Measurements from ENCODE around the gene SAMHD1. TPM values are rescaled to one million over a fixed set of nuclear protein-coding genes. Genes with fewer than 3 reads are reported as not detected.

Gene SAMHD1
- total RNA-seq, 4 donors from 2014 or later, result 373 to 639 (median 471) TPM

DNA sequence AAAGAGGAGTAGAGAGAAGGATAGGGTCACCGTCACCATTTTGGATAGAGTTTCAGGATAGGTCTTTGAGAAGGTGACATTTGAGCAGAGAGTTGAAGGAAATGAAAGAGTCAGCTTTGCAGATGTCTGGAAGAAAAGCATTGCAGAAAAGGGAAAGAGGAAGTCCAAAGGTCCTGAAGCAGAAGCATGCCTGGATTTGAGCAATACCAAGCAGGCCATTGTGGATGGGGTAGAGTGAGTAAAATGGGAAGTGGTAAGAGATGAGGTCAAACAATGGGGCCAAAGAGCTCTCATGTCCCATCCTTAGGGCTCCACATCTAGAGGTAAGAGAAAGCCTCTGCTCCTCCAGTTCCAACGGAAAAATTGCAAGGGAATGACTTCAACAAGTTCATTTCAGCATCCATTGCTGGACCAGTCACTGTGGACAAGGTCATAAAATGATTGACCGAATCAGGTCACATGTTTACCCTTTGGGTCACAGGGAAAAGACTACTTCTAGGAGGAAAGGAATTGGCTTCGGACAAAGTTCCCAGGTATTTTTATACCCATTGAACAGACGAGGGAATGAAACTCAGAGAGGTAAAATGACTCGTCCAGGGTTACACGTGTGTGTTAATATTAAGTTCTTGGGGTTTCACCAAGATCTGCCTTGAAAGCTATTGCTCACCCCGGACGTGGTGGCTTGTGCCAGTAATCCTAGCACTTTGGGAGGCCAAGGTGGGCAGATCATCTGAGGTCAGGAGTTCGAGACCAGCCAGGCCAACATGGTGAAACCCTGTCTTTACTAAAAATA, 6.6 kb upstream of the SAMHD1 start:
- Histone ChIP-seq H3K36me3 (no peaks in the 10 kb centered on the region), H3K4me1 (peaks cover 0 to 31% (median 16%) of the 10 kb centered on the region in 4 donors), H3K9me3 (no peaks in the 10 kb centered on the region), H3K27me3 (no peaks in the 10 kb centered on the region), H3K27ac (replicated peaks in 1 of 4) (peak overlapping the region in 2 of 4 donors; percentile 13 to 69), H3K4me3 (no peak overlapping the region)
- intact Hi-C loops (cut with DNase I), result no loop called here
- TF ChIP-seq EP300 (IDR thresholded peaks at IDR 0.05) (no peak), POLR2A (IDR thresholded peaks at IDR 0.05; ENCODE audit: low read depth) (no peak), POLR2AphosphoS5 (IDR thresholded peaks at IDR 0.05) (no peak)
- TF ChIP-seq, protein P1, sequence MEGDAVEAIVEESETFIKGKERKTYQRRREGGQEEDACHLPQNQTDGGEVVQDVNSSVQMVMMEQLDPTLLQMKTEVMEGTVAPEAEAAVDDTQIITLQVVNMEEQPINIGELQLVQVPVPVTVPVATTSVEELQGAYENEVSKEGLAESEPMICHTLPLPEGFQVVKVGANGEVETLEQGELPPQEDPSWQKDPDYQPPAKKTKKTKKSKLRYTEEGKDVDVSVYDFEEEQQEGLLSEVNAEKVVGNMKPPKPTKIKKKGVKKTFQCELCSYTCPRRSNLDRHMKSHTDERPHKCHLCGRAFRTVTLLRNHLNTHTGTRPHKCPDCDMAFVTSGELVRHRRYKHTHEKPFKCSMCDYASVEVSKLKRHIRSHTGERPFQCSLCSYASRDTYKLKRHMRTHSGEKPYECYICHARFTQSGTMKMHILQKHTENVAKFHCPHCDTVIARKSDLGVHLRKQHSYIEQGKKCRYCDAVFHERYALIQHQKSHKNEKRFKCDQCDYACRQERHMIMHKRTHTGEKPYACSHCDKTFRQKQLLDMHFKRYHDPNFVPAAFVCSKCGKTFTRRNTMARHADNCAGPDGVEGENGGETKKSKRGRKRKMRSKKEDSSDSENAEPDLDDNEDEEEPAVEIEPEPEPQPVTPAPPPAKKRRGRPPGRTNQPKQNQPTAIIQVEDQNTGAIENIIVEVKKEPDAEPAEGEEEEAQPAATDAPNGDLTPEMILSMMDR (IDR thresholded peaks at IDR 0.05), result no peak
- DNase-seq (ENCODE audit: extremely low spot score), result no peak
- 86% methylated on average over 10 of the region's 10 CpGs for WGBS

DNA sequence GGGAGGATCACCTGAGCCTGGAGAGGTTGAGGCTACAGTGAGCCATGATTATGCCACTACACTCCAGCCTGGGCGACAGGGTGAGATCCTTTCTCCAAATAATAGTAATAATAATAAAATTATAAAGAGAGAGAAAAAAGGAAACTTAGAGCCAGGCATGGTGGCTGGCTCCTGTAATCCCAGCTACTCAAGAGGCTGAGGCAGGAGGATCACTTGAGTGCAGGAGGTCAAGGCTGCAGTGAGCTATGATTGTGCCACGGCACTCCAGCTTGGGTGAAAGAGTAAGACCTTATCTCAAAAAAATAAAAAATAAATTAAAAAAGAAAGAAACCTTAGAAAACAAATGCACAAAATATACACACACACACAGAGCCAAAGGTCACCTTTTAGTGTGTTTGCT, 5.2 kb upstream of the SAMHD1 start:
- H3K4me3 ChIP-seq, result no peak overlapping the region
- TF ChIP-seq, protein P1 (IDR thresholded peaks at IDR 0.05), result no peak
- no peak for TF ChIP-seq EP300 (IDR thresholded peaks at IDR 0.05)
- TF ChIP-seq POLR2A (IDR thresholded peaks at IDR 0.05; ENCODE audit: low read depth), result no peak
- TF ChIP-seq POLR2AphosphoS5 (IDR thresholded peaks at IDR 0.05), result no peak
- DNase-seq (ENCODE audit: extremely low spot score), result no peak
- no peak overlapping the region for H3K27ac ChIP-seq (replicated peaks in 1 of 4)
- H3K4me1 ChIP-seq, result peaks cover 0 to 38% (median 23%) of the 10 kb centered on the region in 4 donors
- intact Hi-C loops (cut with DNase I), result no loop called here
- 88% methylated on average over 2 of the region's 2 CpGs for WGBS
- H3K36me3 ChIP-seq, result no peaks in the 10 kb centered on the region
- H3K9me3 ChIP-seq, result no peaks in the 10 kb centered on the region
- H3K27me3 ChIP-seq, result no peaks in the 10 kb centered on the region

DNA sequence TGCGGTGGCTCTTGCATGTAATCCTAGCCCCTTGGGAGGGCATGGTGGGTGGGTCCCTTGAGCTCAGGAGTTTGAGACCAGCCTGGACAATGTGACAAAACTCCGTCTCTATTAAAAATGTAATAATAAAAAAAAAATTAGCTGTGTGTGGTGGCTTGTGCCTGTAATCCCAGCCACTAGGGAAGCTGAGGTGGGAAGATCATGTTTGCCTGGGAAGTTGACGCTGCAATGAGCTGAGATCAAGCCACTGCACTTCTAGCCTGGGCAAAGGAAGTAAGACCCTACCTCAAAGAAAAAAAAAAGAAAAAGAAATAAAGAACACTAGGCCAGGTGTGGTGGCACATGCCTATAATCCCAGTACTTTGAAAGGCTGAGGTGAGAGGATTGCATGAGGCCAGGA, 4.5 kb upstream of the SAMHD1 start:
- intact Hi-C loops (cut with DNase I), result no loop called here
- no peak overlapping the region for H3K4me3 ChIP-seq
- TF ChIP-seq EP300 (IDR thresholded peaks at IDR 0.05) (no peak), POLR2AphosphoS5 (IDR thresholded peaks at IDR 0.05) (no peak), POLR2A (IDR thresholded peaks at IDR 0.05; ENCODE audit: low read depth) (no peak)
- TF ChIP-seq, protein P1 (IDR thresholded peaks at IDR 0.05), result no peak
- H3K27me3 ChIP-seq, result no peaks in the 10 kb centered on the region
- H3K4me1 ChIP-seq, result peaks cover 0 to 38% (median 23%) of the 10 kb centered on the region in 4 donors
- H3K36me3 ChIP-seq, result no peaks in the 10 kb centered on the region
- no peaks in the 10 kb centered on the region for H3K9me3 ChIP-seq
- no peak for DNase-seq (ENCODE audit: extremely low spot score)
- no peak overlapping the region for H3K27ac ChIP-seq (replicated peaks in 1 of 4)
- 90% methylated on average over 3 of the region's 3 CpGs for WGBS

DNA sequence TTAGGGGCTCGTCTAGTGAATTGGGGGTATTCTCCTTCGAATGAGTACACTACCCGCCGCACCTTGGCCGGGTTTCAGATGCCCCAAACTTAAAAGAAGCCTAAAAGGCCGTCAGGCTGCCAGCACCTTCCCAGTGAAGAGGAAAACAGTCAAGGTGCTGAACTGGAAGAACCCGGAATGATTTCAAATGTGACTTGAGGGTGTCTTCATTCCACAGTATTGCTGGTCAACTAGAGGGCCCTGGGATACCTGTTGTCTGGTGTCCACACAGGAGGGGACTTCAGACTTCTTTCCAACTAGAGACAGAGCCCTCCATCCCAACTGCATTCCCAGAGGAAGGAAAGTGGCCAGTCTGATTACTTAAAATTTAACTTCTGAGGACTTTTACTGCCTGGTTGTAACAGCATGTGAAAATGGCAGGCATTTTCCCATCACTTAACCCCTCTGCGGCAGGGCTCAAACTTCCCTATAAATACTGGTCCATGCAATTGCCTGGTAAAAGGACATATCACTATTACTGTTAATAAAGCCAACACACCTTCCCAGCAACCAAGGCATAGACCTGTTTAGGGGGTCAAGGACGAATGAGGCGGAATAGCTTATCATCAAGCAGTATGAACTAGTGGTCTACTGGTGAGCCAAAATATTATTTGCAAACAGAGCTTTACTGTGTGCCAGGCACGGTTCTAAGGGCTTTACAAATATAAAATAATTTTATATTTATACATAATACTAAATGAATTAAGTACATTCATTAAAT, 651 bp upstream of the SAMHD1 start:
- Histone ChIP-seq H3K27ac (replicated peaks in 1 of 4) (peak overlapping the region; percentile 95 to 97 (median 96)), H3K4me1 (peaks cover 24 to 58% (median 46%) of the 10 kb centered on the region in 4 donors), H3K36me3 (peaks cover 0 to 11% (median 0%) of the 10 kb centered on the region in 4 donors), H3K4me3 (peak overlapping the region; percentile 75 to 100 (median 88)), H3K9me3 (no peaks in the 10 kb centered on the region), H3K27me3 (no peaks in the 10 kb centered on the region)
- intact Hi-C loops (cut with DNase I), result no loop called here
- WGBS, result 35% methylated on average over 11 of the region's 11 CpGs
- TF ChIP-seq POLR2AphosphoS5 (IDR thresholded peaks at IDR 0.05) (no peak), EP300 (IDR thresholded peaks at IDR 0.05) (no peak), POLR2A (IDR thresholded peaks at IDR 0.05; ENCODE audit: low read depth) (no peak)
- TF ChIP-seq, protein P1 (IDR thresholded peaks at IDR 0.05), result no peak
- DNase-seq (ENCODE audit: extremely low spot score), result no peak

Data from esophagus muscularis mucosa (tissue), 4 donors.